ENCODE data around the gene SPEN.
"Not testable (repeated sequence)": the region's sequence is repeated elsewhere in the genome, so short reads cannot be mapped to it uniquely, and the experiment has no call there.

The SPEN gene

DNA sequence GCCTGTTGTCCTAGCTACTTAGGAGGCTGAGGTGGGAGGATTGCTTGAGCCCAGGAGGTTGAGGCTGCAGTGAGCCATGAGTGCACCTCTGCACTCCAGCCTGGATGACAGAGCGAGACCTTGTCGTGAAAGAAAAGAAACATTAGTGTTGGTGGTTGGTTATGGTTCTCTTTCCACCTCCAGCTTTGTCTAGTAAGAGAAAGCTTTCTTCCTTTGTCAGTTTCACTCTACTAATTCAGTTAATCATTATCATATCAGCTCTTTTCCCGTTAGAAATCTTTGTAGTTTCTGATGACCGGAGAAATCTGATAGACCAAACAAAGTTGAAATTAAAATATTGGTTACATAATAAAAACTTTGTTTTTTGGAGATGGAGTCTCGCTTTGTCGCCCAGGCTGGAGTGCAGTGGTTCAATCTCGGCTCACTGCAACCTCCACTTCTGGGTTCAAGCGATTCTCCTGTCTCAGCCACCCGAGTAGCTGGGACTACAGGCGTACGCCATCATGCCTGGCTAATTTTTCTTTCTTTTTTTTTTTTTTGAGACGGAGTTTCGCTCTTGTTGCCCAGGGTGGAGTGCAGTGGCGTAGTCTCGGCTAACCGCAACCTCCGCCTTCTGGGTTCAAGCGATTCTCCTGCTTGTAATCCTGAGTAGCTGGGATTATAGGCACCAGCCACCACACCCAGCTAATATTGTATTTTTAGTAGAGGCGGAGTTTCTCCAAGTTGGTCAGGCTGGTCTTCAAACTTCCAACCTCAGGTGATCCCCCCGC, 49.5 kb downstream of the SPEN start:
- no CpG with 5 or more reads among the region's 20 CpGs for WGBS (ENCODE audit: extremely low coverage, insufficient coverage, insufficient read length)
- not testable (repeated sequence) for H3K36me3 ChIP-seq (ENCODE audit: control insufficient read depth in 1 of 2, insufficient read depth in 2 of 2, low read length in 2 of 2); H3K79me1 ChIP-seq (ENCODE audit: low read length); H3K27ac ChIP-seq (ENCODE audit: low read depth, low read length); H4K12ac ChIP-seq (ENCODE audit: low read depth, low read length); H3K14ac ChIP-seq (ENCODE audit: low read length); H3K18ac ChIP-seq (ENCODE audit: low read length); H2BK120ac ChIP-seq (ENCODE audit: insufficient read depth, low read length, poor library complexity); H2AFZ ChIP-seq (ENCODE audit: insufficient read depth, low read length, poor library complexity); H2BK5ac ChIP-seq (ENCODE audit: low read depth, low read length, poor library complexity); H2BK12ac ChIP-seq (ENCODE audit: low read length); H3K27me3 ChIP-seq (ENCODE audit: insufficient read depth, low read length); H3K79me2 ChIP-seq (ENCODE audit: control insufficient read depth, insufficient read depth, low read length, poor library complexity); H3K23ac ChIP-seq (ENCODE audit: low read length); H3K9ac ChIP-seq (ENCODE audit: low read length); H3K4me3 ChIP-seq (ENCODE audit: low read depth, low read length); H4K8ac ChIP-seq (ENCODE audit: low read depth, low read length); H3K4me2 ChIP-seq (ENCODE audit: low read length); H3K4me1 ChIP-seq (ENCODE audit: control insufficient read depth in 1 of 2, insufficient read depth in 2 of 2, low read length in 2 of 2); DNase-seq; H3K9me3 ChIP-seq (ENCODE audit: insufficient read depth, low read depth, low read length); H2AK5ac ChIP-seq (ENCODE audit: low read length); H4K91ac ChIP-seq (ENCODE audit: low read depth, low read length)
- peak overlapping the region; percentile 31 for H3K4ac ChIP-seq (ENCODE audit: low read depth, low read length)

- H3K4me2 ChIP-seq (ENCODE audit: low read length) = no peak overlapping the region
- no peak overlapping the region for H3K18ac ChIP-seq (ENCODE audit: low read length)
- H4K12ac ChIP-seq (ENCODE audit: low read depth, low read length) = no peak overlapping the region
- H3K9ac ChIP-seq (ENCODE audit: low read length) = no peak overlapping the region
- H3K27me3 ChIP-seq (ENCODE audit: insufficient read depth, low read length) = no peaks in the 10 kb centered on the region
- H3K4ac ChIP-seq (ENCODE audit: low read depth, low read length) = no peak overlapping the region
- no peak for DNase-seq
- no peak overlapping the region for H3K27ac ChIP-seq (ENCODE audit: low read depth, low read length)
- no peak overlapping the region for H3K14ac ChIP-seq (ENCODE audit: low read length)
- no peaks in the 10 kb centered on the region for H3K79me1 ChIP-seq (ENCODE audit: low read length)
- no peak overlapping the region for H2BK12ac ChIP-seq (ENCODE audit: low read length)
- H3K23ac ChIP-seq (ENCODE audit: low read length) = no peak overlapping the region
- peaks cover 2% of the 10 kb centered on the region for H3K79me2 ChIP-seq (ENCODE audit: control insufficient read depth, insufficient read depth, low read length, poor library complexity)
- H3K9me3 ChIP-seq (ENCODE audit: insufficient read depth, low read depth, low read length) = no peaks in the 10 kb centered on the region
- no peak overlapping the region for H4K8ac ChIP-seq (ENCODE audit: low read depth, low read length)
- peaks cover 0 to 2% of the 10 kb centered on the region in 2 experiments for H3K4me1 ChIP-seq (ENCODE audit: control insufficient read depth in 1 of 2, insufficient read depth in 2 of 2, low read length in 2 of 2)
- no peaks in the 10 kb centered on the region for H3K36me3 ChIP-seq (ENCODE audit: control insufficient read depth in 1 of 2, insufficient read depth in 2 of 2, low read length in 2 of 2)
- no peak overlapping the region for H3K4me3 ChIP-seq (ENCODE audit: low read depth, low read length)
- no CpG with 5 or more reads among the region's 9 CpGs for WGBS (ENCODE audit: extremely low coverage, insufficient coverage, insufficient read length)
- no peak overlapping the region for H2BK120ac ChIP-seq (ENCODE audit: insufficient read depth, low read length, poor library complexity)
- H2AFZ ChIP-seq (ENCODE audit: insufficient read depth, low read length, poor library complexity) = no peak overlapping the region
- no peak overlapping the region for H2AK5ac ChIP-seq (ENCODE audit: low read length)
- no peak overlapping the region for H2BK5ac ChIP-seq (ENCODE audit: low read depth, low read length, poor library complexity)
- no peak overlapping the region for H4K91ac ChIP-seq (ENCODE audit: low read depth, low read length)
These were observed 51.8 kb downstream of the SPEN start for GRCh38 chr1:15899266-15899665.

GRCh38 chr1:15900662-15901279, 53.3 kb downstream of the SPEN start:
- H3K9me3 ChIP-seq (ENCODE audit: insufficient read depth, low read depth, low read length) = no peaks in the 10 kb centered on the region
- H2BK12ac ChIP-seq (ENCODE audit: low read length) = no peak overlapping the region
- no peak overlapping the region for H2AFZ ChIP-seq (ENCODE audit: insufficient read depth, low read length, poor library complexity)
- H3K4me1 ChIP-seq (ENCODE audit: control insufficient read depth in 1 of 2, insufficient read depth in 2 of 2, low read length in 2 of 2) = peaks cover 0 to 2% of the 10 kb centered on the region in 2 experiments
- WGBS (ENCODE audit: extremely low coverage, insufficient coverage, insufficient read length) = no CpG with 5 or more reads among the region's 8 CpGs
- no peak overlapping the region for H4K12ac ChIP-seq (ENCODE audit: low read depth, low read length)
- H3K36me3 ChIP-seq (ENCODE audit: control insufficient read depth in 1 of 2, insufficient read depth in 2 of 2, low read length in 2 of 2) = peaks cover 0 to 3% of the 10 kb centered on the region in 2 experiments
- no peaks in the 10 kb centered on the region for H3K79me1 ChIP-seq (ENCODE audit: low read length)
- peak overlapping the region; percentile 75 for H3K4ac ChIP-seq (ENCODE audit: low read depth, low read length)
- H3K79me2 ChIP-seq (ENCODE audit: control insufficient read depth, insufficient read depth, low read length, poor library complexity) = peaks cover 2% of the 10 kb centered on the region
- no peak overlapping the region for H3K4me2 ChIP-seq (ENCODE audit: low read length)
- no peak overlapping the region for H2BK120ac ChIP-seq (ENCODE audit: insufficient read depth, low read length, poor library complexity)
- no peak overlapping the region for H3K9ac ChIP-seq (ENCODE audit: low read length)
- H3K4me3 ChIP-seq (ENCODE audit: low read depth, low read length) = no peak overlapping the region
- H4K91ac ChIP-seq (ENCODE audit: low read depth, low read length) = no peak overlapping the region
- H2AK5ac ChIP-seq (ENCODE audit: low read length) = no peak overlapping the region
- no peak overlapping the region for H2BK5ac ChIP-seq (ENCODE audit: low read depth, low read length, poor library complexity)
- H3K14ac ChIP-seq (ENCODE audit: low read length) = no peak overlapping the region
- no peak overlapping the region for H3K18ac ChIP-seq (ENCODE audit: low read length)
- H3K27me3 ChIP-seq (ENCODE audit: insufficient read depth, low read length) = no peaks in the 10 kb centered on the region
- H4K8ac ChIP-seq (ENCODE audit: low read depth, low read length) = no peak overlapping the region
- no peak overlapping the region for H3K23ac ChIP-seq (ENCODE audit: low read length)
- DNase-seq = no peak
- no peak overlapping the region for H3K27ac ChIP-seq (ENCODE audit: low read depth, low read length)

GRCh38 chr1:15902882-15903281, 55.4 kb downstream of the SPEN start:
- H3K4ac ChIP-seq (ENCODE audit: low read depth, low read length) = no peak overlapping the region
- no CpG with 5 or more reads among the region's 3 CpGs for WGBS (ENCODE audit: extremely low coverage, insufficient coverage, insufficient read length)
- no peak for DNase-seq

More at GRCh38 chr1:15902882-15903281, 55.4 kb downstream of the SPEN start:
- Histone ChIP-seq H2BK5ac (ENCODE audit: low read depth, low read length, poor library complexity) (no peak overlapping the region), H3K27me3 (ENCODE audit: insufficient read depth, low read length) (no peaks in the 10 kb centered on the region), H4K91ac (ENCODE audit: low read depth, low read length) (no peak overlapping the region), H2BK12ac (ENCODE audit: low read length) (no peak overlapping the region), H3K18ac (ENCODE audit: low read length) (no peak overlapping the region), H3K9me3 (ENCODE audit: insufficient read depth, low read depth, low read length) (no peaks in the 10 kb centered on the region), H3K4me2 (ENCODE audit: low read length) (no peak overlapping the region), H3K79me1 (ENCODE audit: low read length) (no peaks in the 10 kb centered on the region), H2BK120ac (ENCODE audit: insufficient read depth, low read length, poor library complexity) (no peak overlapping the region), H2AK5ac (ENCODE audit: low read length) (no peak overlapping the region), H3K14ac (ENCODE audit: low read length) (no peak overlapping the region), H3K9ac (ENCODE audit: low read length) (no peak overlapping the region), H4K12ac (ENCODE audit: low read depth, low read length) (no peak overlapping the region), H3K23ac (ENCODE audit: low read length) (no peak overlapping the region), H3K4me3 (ENCODE audit: low read depth, low read length) (no peak overlapping the region), H3K36me3 (ENCODE audit: control insufficient read depth in 1 of 2, insufficient read depth in 2 of 2, low read length in 2 of 2) (peaks cover 0 to 3% of the 10 kb centered on the region in 2 experiments), H4K8ac (ENCODE audit: low read depth, low read length) (no peak overlapping the region), H2AFZ (ENCODE audit: insufficient read depth, low read length, poor library complexity) (no peak overlapping the region), H3K27ac (ENCODE audit: low read depth, low read length) (no peak overlapping the region), H3K4me1 (ENCODE audit: control insufficient read depth in 1 of 2, insufficient read depth in 2 of 2, low read length in 2 of 2) (peaks cover 0 to under 1% of the 10 kb centered on the region in 2 experiments), H3K79me2 (ENCODE audit: control insufficient read depth, insufficient read depth, low read length, poor library complexity) (peaks cover 2% of the 10 kb centered on the region)
